GM18868 (cell line): ENCODE measurements around the gene GPR119.
"Not testable (repeated sequence)": the region's sequence is repeated elsewhere in the genome, so short reads cannot be mapped to it uniquely, and the experiment has no call there.

Experiments used
- ATAC-seq: cut with Tn5 transposase; IDR thresholded peaks from one replicate; pipeline ENCODE4 v1.9.1; 2021; ENCODE audit warnings: mild to moderate bottlenecking, moderate library complexity; ENCODE audit not compliant: unreplicated experiment

GPR119 gene

GRCh38 chrX:130385520-130385919 lies at the start of gene GPR119:
Gene GPR119, minus strand, starts transcription at chrX:130385674. Its CDS starts 227 bp downstream, at chrX:130385447.
- ATAC-seq = no peak

- not testable (repeated sequence) for ATAC-seq
Observed at GRCh38 chrX:130429236-130429635, 43.8 kb upstream of the GPR119 start.

- ATAC-seq = no peak
Observed at GRCh38 chrX:130426531-130426930, 41.1 kb upstream of the GPR119 start.

DNA sequence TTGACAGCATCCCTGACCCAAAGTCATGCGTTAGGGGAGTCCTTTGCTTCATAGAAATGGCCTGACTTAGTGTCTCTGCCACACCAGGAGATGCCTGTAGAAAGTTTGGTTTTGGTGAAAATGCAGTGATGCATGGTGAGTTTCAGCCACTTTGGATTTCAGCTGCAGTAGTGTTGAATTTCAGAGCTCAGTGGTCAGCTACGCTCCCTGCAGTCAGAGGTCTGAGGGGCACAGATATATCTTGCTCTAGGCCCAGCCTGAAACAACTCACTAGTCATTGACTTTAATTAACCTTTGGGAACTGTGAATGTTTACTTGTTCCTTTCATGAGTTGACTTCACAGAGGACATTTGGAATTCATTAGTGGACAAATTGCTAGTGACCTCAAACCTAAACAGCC lies 33.8 kb upstream of the GPR119 start:
- no peak for ATAC-seq

DNA sequence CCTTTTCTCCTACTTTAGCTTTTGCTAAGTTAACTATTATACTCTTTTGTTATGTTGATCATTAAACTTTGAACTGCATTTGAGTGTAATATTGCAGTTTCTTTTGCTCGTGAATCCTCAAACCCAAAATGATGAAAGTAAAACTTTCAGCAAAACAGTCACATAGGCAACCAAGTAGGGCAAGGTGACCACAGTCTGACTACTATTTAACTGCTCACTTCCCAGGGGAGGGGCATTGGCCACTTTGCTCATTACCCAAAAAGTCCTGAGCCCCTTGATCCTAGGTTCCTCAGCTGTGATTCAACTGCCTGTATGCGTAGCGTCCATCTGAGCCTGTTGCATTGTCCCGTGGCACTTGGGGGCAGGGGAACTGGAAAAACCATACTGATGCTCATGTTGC lies 33.3 kb upstream of the GPR119 start:
- ATAC-seq = no peak

- no peak for ATAC-seq
Observed at GRCh38 chrX:130418066-130418465, 32.6 kb upstream of the GPR119 start.

GRCh38 chrX:130416785-130417184 lies 31.3 kb upstream of the GPR119 start:
- no peak for ATAC-seq

DNA sequence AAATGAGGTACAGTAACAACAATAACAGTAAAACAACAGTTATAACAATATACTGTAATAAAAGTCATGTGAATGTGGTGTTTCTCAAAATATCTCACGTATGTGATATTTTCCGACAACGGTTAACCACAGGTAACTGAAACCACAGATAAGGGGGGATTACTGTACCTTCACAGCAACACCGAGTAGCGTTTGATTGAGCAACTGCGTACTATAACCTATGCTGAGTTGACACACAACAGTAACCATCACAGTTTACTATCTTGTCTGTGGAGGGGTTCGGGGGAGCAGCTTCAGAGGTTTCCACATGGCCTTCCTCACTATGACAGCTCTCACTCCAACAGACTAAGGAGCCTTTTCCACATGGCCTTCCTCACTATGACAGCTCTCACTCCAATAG lies 29.7 kb upstream of the GPR119 start:
- ATAC-seq = no peak

- no peak for ATAC-seq
Observed at GRCh38 chrX:130414800-130415199, 29.3 kb upstream of the GPR119 start.

- ATAC-seq = no peak
Observed at GRCh38 chrX:130413415-130413814, 27.9 kb upstream of the GPR119 start.

DNA sequence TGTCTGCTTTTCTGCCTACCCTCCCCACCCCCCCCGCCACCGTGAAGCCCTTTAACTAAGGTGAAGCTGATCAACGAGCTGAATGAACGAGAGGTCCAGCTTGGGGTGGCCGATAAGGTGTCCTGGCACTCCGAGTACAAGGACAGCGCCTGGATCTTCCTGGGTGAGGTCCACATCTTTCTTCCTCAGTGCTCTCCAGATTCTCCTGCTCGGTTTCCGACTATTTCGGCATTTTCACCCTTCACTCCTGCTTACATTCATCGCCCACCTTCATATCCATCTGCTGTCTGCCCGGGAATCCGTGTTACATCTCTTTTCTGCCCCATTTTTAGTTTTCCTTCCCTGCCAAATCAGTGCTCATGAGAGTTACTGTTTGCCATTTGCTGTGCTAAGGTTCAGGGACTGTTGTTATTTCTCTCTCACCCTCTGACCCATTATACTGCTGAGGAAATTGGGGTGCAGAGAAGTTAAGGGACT lies 16.8 kb upstream of the GPR119 start:
- ATAC-seq = no peak

DNA sequence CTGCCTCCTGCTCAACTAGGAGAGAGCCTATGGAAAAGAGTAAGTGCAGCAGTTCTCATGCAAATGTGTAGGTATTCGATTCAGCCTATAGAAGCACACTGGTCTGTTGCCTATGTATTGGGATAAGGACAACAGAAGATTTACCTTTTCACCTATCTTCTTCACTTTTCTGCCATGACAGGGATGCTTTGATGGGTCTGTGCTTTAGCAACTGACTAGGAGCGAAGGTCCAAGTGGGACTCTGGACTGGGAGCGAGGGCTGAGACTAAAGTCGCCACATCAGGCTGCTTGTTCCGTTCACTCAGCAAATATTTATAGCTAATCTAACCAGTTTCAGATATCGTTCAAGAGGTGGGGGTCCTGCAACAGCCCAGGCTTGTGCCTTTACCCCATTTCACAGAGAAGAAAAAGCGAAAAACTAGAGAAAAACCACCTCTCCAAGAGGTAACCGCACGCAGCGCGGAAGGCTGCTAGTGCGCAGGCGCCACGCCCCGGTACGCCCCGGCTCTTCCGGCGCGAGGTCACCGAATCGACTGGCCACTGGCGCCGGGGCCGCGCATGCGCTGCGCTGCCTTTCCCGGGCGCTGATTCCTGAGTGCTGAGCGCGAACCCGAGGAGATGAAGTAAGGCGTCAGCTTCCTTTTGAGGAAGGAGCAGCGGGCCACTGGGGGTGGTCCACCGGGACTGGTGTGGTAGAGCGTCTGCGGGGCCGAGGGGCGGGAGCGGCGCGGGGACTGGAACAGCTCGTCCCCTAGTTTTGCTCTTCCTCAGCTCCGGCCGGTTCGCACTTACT lies 16.1 kb upstream of the GPR119 start, which contains the start of gene RBMX2:
Gene RBMX2 (plus strand): TSS at position 573 of the 793 bp plus-strand sequence. CDS start 46 bp downstream, at position 619.
- ATAC-seq = peak; percentile 98

- no peak for ATAC-seq
Observed at GRCh38 chrX:130395341-130395740, 9.9 kb upstream of the GPR119 start.

DNA sequence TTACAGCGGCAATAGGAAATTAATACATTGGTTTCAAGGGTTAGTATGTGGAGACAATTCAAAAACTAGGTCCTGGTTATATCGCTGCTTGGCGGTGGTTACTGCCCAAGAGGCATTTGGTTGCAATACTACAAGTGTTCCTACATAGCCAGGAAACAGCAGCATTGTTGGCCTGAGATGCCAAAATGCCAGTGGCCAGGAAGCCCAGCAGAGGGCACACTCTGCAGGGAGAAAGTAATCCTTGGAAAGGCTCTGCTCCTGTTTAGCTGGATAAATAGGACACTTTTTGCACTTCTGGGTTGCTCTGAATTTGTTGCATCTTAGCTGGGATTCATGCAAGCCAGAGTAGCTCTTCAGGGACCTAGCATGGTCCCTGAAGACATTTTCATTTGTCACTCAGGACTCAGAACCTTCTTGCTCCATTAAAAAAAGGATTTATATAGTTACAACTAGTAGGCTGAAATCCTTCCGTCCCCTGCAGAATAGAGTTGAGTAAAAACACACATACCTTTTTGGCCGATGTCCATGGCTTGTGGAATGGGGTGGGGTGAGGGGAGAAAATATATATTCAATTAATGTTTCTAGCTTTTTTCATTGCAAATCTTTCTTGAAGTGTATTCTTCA lies 8.1 kb upstream of the GPR119 start:
- ATAC-seq = no peak

- no peak for ATAC-seq
Observed at GRCh38 chrX:130386408-130386808, 934 bp upstream of the GPR119 start.

GRCh38 chrX:130378024-130378669 lies 7.3 kb downstream of the GPR119 start:
- no peak for ATAC-seq

- ATAC-seq = no peak
Observed at GRCh38 chrX:130376077-130376476, 9.4 kb downstream of the GPR119 start.

- ATAC-seq = not testable (repeated sequence)
Observed at GRCh38 chrX:130352050-130352449, 33.4 kb downstream of the GPR119 start.

GRCh38 chrX:130351567-130351966 lies 33.9 kb downstream of the GPR119 start:
- no peak for ATAC-seq

DNA sequence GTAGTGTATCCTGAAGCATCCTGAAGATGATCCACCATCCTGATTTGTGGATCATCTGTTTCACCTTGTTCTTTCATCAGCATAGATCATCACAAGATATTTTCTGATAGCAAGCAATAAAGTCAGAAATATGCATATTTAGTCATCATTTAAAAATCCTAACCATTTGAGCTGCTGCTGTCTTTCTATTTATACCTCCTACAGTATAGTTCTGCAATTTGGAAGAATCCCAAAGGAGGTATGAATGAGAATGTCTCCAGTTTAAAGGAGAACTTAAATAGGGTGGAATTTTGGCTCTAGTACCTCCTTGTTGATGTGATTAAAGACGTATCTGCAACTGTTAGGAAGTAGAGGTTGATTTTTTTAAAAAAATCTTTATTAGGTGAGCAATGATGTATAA lies 38.2 kb downstream of the GPR119 start:
- ATAC-seq = no peak

GRCh38 chrX:130343411-130343810 lies 42.1 kb downstream of the GPR119 start:
- no peak for ATAC-seq

- no peak for ATAC-seq
Observed at GRCh38 chrX:130340271-130340670, 45.2 kb downstream of the GPR119 start.
